ENCODE measurements around the gene POPDC3.
"Not testable (repeated sequence)": the region's sequence is repeated elsewhere in the genome, so short reads cannot be mapped to it uniquely, and the experiment has no call there.

POPDC3 gene

GRCh38 chr6:105179244-105180065 is at the start of gene POPDC3:
Gene POPDC3, minus strand, starts transcription at chr6:105180014. Its CDS starts 18,105 bp downstream, at chr6:105161909.
- no peak for DNase-seq (ENCODE audit: low read depth)
- H3K4me3 ChIP-seq (ENCODE audit: low read depth, low read length), result peak within 1 kb of the TSS; percentile 21
- no peak for TF ChIP-seq CTCF (IDR thresholded peaks at IDR 0.05; ENCODE audit: low read depth, low read length, missing control alignments)

- no peak for DNase-seq (ENCODE audit: low read depth)
- no peak for TF ChIP-seq CTCF (IDR thresholded peaks at IDR 0.05; ENCODE audit: low read depth, low read length, missing control alignments)
- H3K4me3 ChIP-seq (ENCODE audit: low read depth, low read length), result no peak overlapping the region
Measured at GRCh38 chr6:105227295-105227767, 47.5 kb upstream of the POPDC3 start.

- no peak for DNase-seq (ENCODE audit: low read depth)
- no peak for TF ChIP-seq CTCF (IDR thresholded peaks at IDR 0.05; ENCODE audit: low read depth, low read length, missing control alignments)
- H3K4me3 ChIP-seq (ENCODE audit: low read depth, low read length), result no peak overlapping the region
Measured at GRCh38 chr6:105226598-105227294, 46.9 kb upstream of the POPDC3 start.

- no peak for DNase-seq (ENCODE audit: low read depth)
- TF ChIP-seq CTCF (IDR thresholded peaks at IDR 0.05; ENCODE audit: low read depth, low read length, missing control alignments), result no peak
- H3K4me3 ChIP-seq (ENCODE audit: low read depth, low read length), result no peak overlapping the region
Measured at GRCh38 chr6:105223242-105223641, 43.4 kb upstream of the POPDC3 start.

GRCh38 chr6:105221219-105221618 is 41.4 kb upstream of the POPDC3 start:
- not testable (repeated sequence) for H3K4me3 ChIP-seq (ENCODE audit: low read depth, low read length); DNase-seq (ENCODE audit: low read depth)

GRCh38 chr6:105220186-105220585 is 40.4 kb upstream of the POPDC3 start:
- no peak for TF ChIP-seq CTCF (IDR thresholded peaks at IDR 0.05; ENCODE audit: low read depth, low read length, missing control alignments)
- H3K4me3 ChIP-seq (ENCODE audit: low read depth, low read length), result no peak overlapping the region
- DNase-seq (ENCODE audit: low read depth), result no peak

GRCh38 chr6:105219218-105219617 is 39.4 kb upstream of the POPDC3 start:
- DNase-seq (ENCODE audit: low read depth); H3K4me3 ChIP-seq (ENCODE audit: low read depth, low read length): not testable (repeated sequence)

- no peak for DNase-seq (ENCODE audit: low read depth)
- no peak for TF ChIP-seq CTCF (IDR thresholded peaks at IDR 0.05; ENCODE audit: low read depth, low read length, missing control alignments)
- no peak overlapping the region for H3K4me3 ChIP-seq (ENCODE audit: low read depth, low read length)
Measured at GRCh38 chr6:105215506-105215905, 35.7 kb upstream of the POPDC3 start.

Measured in GM12864 (cell line).